Hepatocyte (in vitro differentiated cells): Measurements from ENCODE around the gene ASL. TPM values are rescaled to one million over a fixed set of nuclear protein-coding genes. Genes with fewer than 3 reads are reported as not detected.
"Not testable (repeated sequence)": the region's sequence is repeated elsewhere in the genome, so short reads cannot be mapped to it uniquely, and the experiment has no call there.

Experiments used
- DNase-seq: peaks from one replicate; pipeline ENCODE4 v3.0.0-alpha.2; 2016; ENCODE audit warnings: low spot score
- H2AFZ ChIP-seq: fragments of 200-600 bp; sonication (generic); 2 replicates; pipeline ENCODE4 v1.6.0; 2016; ENCODE audit warnings: antibody characterized with exemption, mild to moderate bottlenecking
- H3K27ac ChIP-seq: fragments of 200-600 bp; sonication (generic); 2 replicates; pipeline ENCODE4 v1.5.1; 2016; ENCODE audit warnings: mild to moderate bottlenecking
- H3K27me3 ChIP-seq: fragments of 200-600 bp; sonication (generic); 2 replicates; pipeline ENCODE4 v1.6.1; 2016
- H3K36me3 ChIP-seq: fragments of 200-600 bp; sonication (generic); replicated peaks from 2 replicates; pipeline ENCODE4 v1.5.1; 2016; ENCODE audit warnings: low read depth; ENCODE audit not compliant: insufficient read depth
- H3K4me1 ChIP-seq: fragments of 200-600 bp; sonication (generic); 2 replicates; pipeline ENCODE4 v1.5.1; 2016; ENCODE audit warnings: mild to moderate bottlenecking, moderate library complexity; ENCODE audit not compliant: insufficient read depth
- H3K4me2 ChIP-seq: fragments of 200-600 bp; sonication (generic); 2 replicates; pipeline ENCODE4 v1.6.0; 2016
- H3K4me3 ChIP-seq: fragments of 200-600 bp; sonication (generic); 2 replicates; pipeline ENCODE4 v1.5.1; 2016; ENCODE audit warnings: mild to moderate bottlenecking
- H3K79me2 ChIP-seq: fragments of 200-600 bp; sonication (generic); 2 replicates; pipeline ENCODE4 v1.6.0; 2017; ENCODE audit warnings: mild to moderate bottlenecking
- H3K9me2 ChIP-seq: fragments of 200-600 bp; sonication (generic); replicated peaks from 2 replicates; pipeline ENCODE4 v1.6.0; 2017; ENCODE audit warnings: mild to moderate bottlenecking; ENCODE audit not compliant: insufficient read depth
- H3K9me3 ChIP-seq: fragments of 200-600 bp; sonication (generic); 2 replicates; pipeline ENCODE4 v1.5.1; 2016; ENCODE audit warnings: low read depth, mild to moderate bottlenecking
- H4K20me1 ChIP-seq: fragments of 200-600 bp; sonication (generic); 2 replicates; pipeline ENCODE4 v1.6.0; 2016; ENCODE audit warnings: mild to moderate bottlenecking; ENCODE audit not compliant: insufficient read depth, poor library complexity, severe bottlenecking
- CTCF ChIP-seq: fragments of 200-600 bp; sonication (generic); IDR thresholded peaks from 2 replicates; pipeline ENCODE4 v1.5.1; 2016; ENCODE audit warnings: antibody characterized with exemption, mild to moderate bottlenecking; ENCODE audit not compliant: poor library complexity
- EZH2 ChIP-seq: fragments of 200-600 bp; sonication (generic); IDR thresholded peaks from 2 replicates; pipeline ENCODE4 v1.6.1; 2016; ENCODE audit warnings: antibody characterized with exemption, mild to moderate bottlenecking, borderline replicate concordance
- EZH2phosphoT487 ChIP-seq: fragments of 200-600 bp; sonication (generic); IDR thresholded peaks from one replicate; pipeline ENCODE4 v1.6.1; 2018; ENCODE audit warnings: antibody characterized with exemption, mild to moderate bottlenecking, low read depth, moderate library complexity; ENCODE audit not compliant: unreplicated experiment, severe bottlenecking
- WGBS: methylation state at CpG from one replicate; pipeline ENCODE4 v1.1.6; 2016; ENCODE audit warnings: low lambda C conversion rate; ENCODE audit errors: missing lambda C conversion rate; 5-methylcytosine and 5-hydroxymethylcytosine counted together
- polyA plus RNA-seq: library from polyadenylated mRNA; unstranded; fragments of >200 nt; fragmentation: Nextera tagmentation; extraction: Ambion mirVana; gene quantifications from 2 replicates; pipeline ENCODE4 v1.2.1, GENCODE V29; 2016
- total RNA-seq: library from RNA; depleted of rRNA; stranded (reverse); fragments of >200 nt; gene quantifications from 2 replicates; pipeline ENCODE4 v1.2.3, GENCODE V29; 2014

The ASL gene
- total and polyA plus RNA-seq, 2 experiments from 2014 or later, result 98.5 to 109 TPM

- Histone ChIP-seq H3K9me3 (no peaks in the 10 kb centered on the region), H3K9me2 (no peaks in the 10 kb centered on the region), H4K20me1 (peaks cover 34% of the 10 kb centered on the region), H3K36me3 (no peaks in the 10 kb centered on the region), H3K4me2 (no peak overlapping the region), H3K79me2 (peaks cover 91% of the 10 kb centered on the region), H3K4me1 (peaks cover 13% of the 10 kb centered on the region), H3K4me3 (no peak overlapping the region), H2AFZ (no peak overlapping the region), H3K27ac (no peak overlapping the region), H3K27me3 (no peaks in the 10 kb centered on the region)
- TF ChIP-seq EZH2, result no peak
- no peak for TF ChIP-seq EZH2phosphoT487
- TF ChIP-seq CTCF, result no peak
- WGBS, result 75% methylated on average over 4 of the region's 4 CpGs
- no peak for DNase-seq
Measured at GRCh38 chr7:66125052-66125694, 49.6 kb downstream of the ASL start.

- H3K27me3 ChIP-seq, result not testable (repeated sequence)
Measured at GRCh38 chr7:66125781-66126352, 50.2 kb downstream of the ASL start.

GRCh38 chr7:66127172-66127571, 51.6 kb downstream of the ASL start:
- not testable (repeated sequence) for H2AFZ ChIP-seq, H3K4me3 ChIP-seq, H3K27me3 ChIP-seq, H3K4me2 ChIP-seq, H3K9me3 ChIP-seq, H3K27ac ChIP-seq, DNase-seq, H3K36me3 ChIP-seq, H3K9me2 ChIP-seq
- H4K20me1 ChIP-seq, result peaks cover 28% of the 10 kb centered on the region
- 88% methylated on average over 3 of the region's 3 CpGs for WGBS
- H3K79me2 ChIP-seq, result peaks cover 73% of the 10 kb centered on the region
- peaks cover 13% of the 10 kb centered on the region for H3K4me1 ChIP-seq

More at GRCh38 chr7:66125781-66126352, 50.2 kb downstream of the ASL start:
- H3K36me3 ChIP-seq, H3K9me3 ChIP-seq, H3K27ac ChIP-seq, H3K4me2 ChIP-seq, DNase-seq, H2AFZ ChIP-seq, H3K9me2 ChIP-seq, H3K4me3 ChIP-seq: not testable (repeated sequence)
- WGBS, result 85% methylated on average over 6 of the region's 6 CpGs
- Histone ChIP-seq H4K20me1 (peaks cover 34% of the 10 kb centered on the region), H3K79me2 (peaks cover 86% of the 10 kb centered on the region), H3K4me1 (peaks cover 13% of the 10 kb centered on the region)

- Histone ChIP-seq H3K27ac (no peak overlapping the region), H4K20me1 (no peaks in the 10 kb centered on the region), H3K36me3 (no peaks in the 10 kb centered on the region), H3K79me2 (peaks cover 41% of the 10 kb centered on the region), H3K4me2 (no peak overlapping the region), H3K27me3 (no peaks in the 10 kb centered on the region), H3K9me3 (no peaks in the 10 kb centered on the region), H3K9me2 (no peaks in the 10 kb centered on the region), H2AFZ (no peak overlapping the region), H3K4me3 (no peak overlapping the region), H3K4me1 (peaks cover 18% of the 10 kb centered on the region)
- DNase-seq, result no peak
- TF ChIP-seq EZH2, result no peak
- TF ChIP-seq EZH2phosphoT487, result no peak
- WGBS, result 47% methylated on average over 8 of the region's 8 CpGs
Measured at GRCh38 chr7:66138994-66139752, 63.6 kb downstream of the ASL start.
